MM.1S (cell line): ENCODE measurements around the gene APOBEC3C.
"Not testable (repeated sequence)": the region's sequence is repeated elsewhere in the genome, so short reads cannot be mapped to it uniquely, and the experiment has no call there.

ENCODE experiments used
- DNase-seq: peaks from one replicate; pipeline ENCODE4 v3.0.0-alpha.2; 2015
- H2AFZ ChIP-seq: fragments of 300-600 bp; sonication (generic); 2 replicates; pipeline ENCODE4 v1.6.0; 2016; ENCODE audit warnings: antibody characterized with exemption, low read length
- H3F3A ChIP-seq: fragments of 300-600 bp; sonication (generic); 2 replicates; pipeline ENCODE4 v1.6.1; 2016; ENCODE audit warnings: mild to moderate bottlenecking, antibody characterized with exemption, low read length, moderate library complexity, mixed read lengths; ENCODE audit not compliant: insufficient read depth
- H3K27ac ChIP-seq: fragments of 300-600 bp; sonication (generic); 2 replicates; pipeline ENCODE4 v1.5.1; 2016; ENCODE audit warnings: mild to moderate bottlenecking, low read length
- H3K27me3 ChIP-seq: fragments of 300-600 bp; sonication (generic); replicated peaks from 2 replicates; pipeline ENCODE4 v1.6.0; 2016; ENCODE audit warnings: low read length; ENCODE audit not compliant: insufficient read depth
- H3K36me3 ChIP-seq: fragments of 300-600 bp; sonication (generic); replicated peaks from 2 replicates; pipeline ENCODE4 v1.6.1; 2016; ENCODE audit warnings: mild to moderate bottlenecking, low read length, mixed read lengths; ENCODE audit not compliant: insufficient read depth
- H3K4me1 ChIP-seq: fragments of 300-600 bp; sonication (generic); 2 replicates; pipeline ENCODE4 v1.6.1; 2016; ENCODE audit warnings: low read length, mixed read lengths
- H3K4me2 ChIP-seq: fragments of 300-600 bp; sonication (generic); 2 replicates; pipeline ENCODE4 v1.6.0; 2016; ENCODE audit warnings: low read depth, low read length
- H3K4me3 ChIP-seq: fragments of 300-600 bp; sonication (generic); 2 replicates; pipeline ENCODE4 v1.5.1; 2016; ENCODE audit warnings: low read length, mixed read lengths
- H3K79me2 ChIP-seq: fragments of 300-600 bp; sonication (generic); 2 replicates; pipeline ENCODE4 v1.6.1; 2016; ENCODE audit warnings: mixed run types, low read length, mixed read lengths
- H3K9ac ChIP-seq: fragments of 300-600 bp; sonication (generic); 2 replicates; pipeline ENCODE4 v1.6.1; 2016; ENCODE audit warnings: low read length, mixed read lengths
- H3K9me2 ChIP-seq: fragments of 300-600 bp; sonication (generic); replicated peaks from 2 replicates; pipeline ENCODE4 v1.6.1; 2016; ENCODE audit warnings: mild to moderate bottlenecking, low read length, mixed read lengths; ENCODE audit not compliant: insufficient read depth
- H3K9me3 ChIP-seq: fragments of 300-600 bp; sonication (generic); replicated peaks from 2 replicates; pipeline ENCODE4 v1.6.1; 2016; ENCODE audit warnings: mild to moderate bottlenecking, low read length, mixed read lengths; ENCODE audit not compliant: insufficient read depth
- H4K20me1 ChIP-seq: fragments of 300-600 bp; sonication (generic); 2 replicates; pipeline ENCODE4 v1.6.1; 2016; ENCODE audit warnings: mild to moderate bottlenecking, low read length, moderate library complexity, mixed read lengths; ENCODE audit not compliant: insufficient read depth
- CTCF ChIP-seq: fragments of 300-600 bp; sonication (generic); IDR thresholded peaks from 2 replicates; pipeline ENCODE4 v1.5.1; 2016; ENCODE audit warnings: antibody characterized with exemption, low read length, mixed read lengths
- EZH2 ChIP-seq: fragments of 300-600 bp; sonication (generic); optimal IDR thresholded peaks from 2 replicates; pipeline ENCODE3; 2017; ENCODE audit warnings: low read depth, mild to moderate bottlenecking, antibody characterized with exemption, low read length, mixed read lengths
- EZH2phosphoT487 ChIP-seq: fragments of 300-600 bp; sonication (generic); IDR thresholded peaks from 2 replicates; pipeline ENCODE4 v1.6.1; 2018; ENCODE audit warnings: antibody characterized with exemption, low read length

APOBEC3C gene

DNA sequence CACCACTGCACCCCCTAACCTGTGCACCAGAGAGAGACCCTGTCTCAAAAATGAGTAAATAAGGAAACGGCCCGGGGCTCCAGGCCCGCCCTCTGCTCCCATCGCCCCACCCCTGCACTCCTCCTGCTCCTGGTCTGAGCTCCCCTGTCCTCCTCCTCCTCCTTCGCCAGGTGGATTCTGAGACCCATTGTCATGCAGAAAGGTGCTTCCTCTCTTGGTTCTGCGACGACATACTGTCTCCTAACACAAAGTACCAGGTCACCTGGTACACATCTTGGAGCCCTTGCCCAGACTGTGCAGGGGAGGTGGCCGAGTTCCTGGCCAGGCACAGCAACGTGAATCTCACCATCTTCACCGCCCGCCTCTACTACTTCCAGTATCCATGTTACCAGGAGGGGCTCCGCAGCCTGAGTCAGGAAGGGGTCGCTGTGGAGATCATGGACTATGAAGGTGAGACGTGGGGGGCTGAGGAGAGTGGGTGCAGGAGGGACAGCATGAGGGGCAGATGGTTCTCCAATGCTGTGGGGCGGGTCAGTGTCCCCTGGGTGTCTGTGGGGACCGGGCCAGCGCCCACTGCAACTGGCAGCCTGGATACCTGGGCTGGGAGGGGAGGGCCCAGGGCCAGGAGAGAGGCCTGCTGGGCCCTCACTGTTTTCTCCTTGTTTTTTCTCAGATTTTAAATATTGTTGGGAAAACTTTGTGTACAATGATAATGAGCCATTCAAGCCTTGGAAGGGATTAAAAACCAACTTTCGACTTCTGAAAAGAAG is 3.7 kb downstream of the APOBEC3C start:
- peaks cover 57% of the 10 kb centered on the region for H3K79me2 ChIP-seq
- DNase-seq, result no peak
- H3K9ac ChIP-seq, result no peak overlapping the region
- H3K27ac ChIP-seq, result no peak overlapping the region
- H3K27me3 ChIP-seq, result no peaks in the 10 kb centered on the region
- H3K4me2 ChIP-seq, result no peak overlapping the region
- H3F3A ChIP-seq, result peaks cover 39% of the 10 kb centered on the region
- H3K9me3 ChIP-seq, result no peaks in the 10 kb centered on the region
- H3K4me1 ChIP-seq, result peaks cover 12% of the 10 kb centered on the region
- H2AFZ ChIP-seq, result no peak overlapping the region
- no peaks in the 10 kb centered on the region for H4K20me1 ChIP-seq
- H3K9me2 ChIP-seq, result no peaks in the 10 kb centered on the region
- TF ChIP-seq EZH2, result no peak
- no peak overlapping the region for H3K4me3 ChIP-seq
- no peaks in the 10 kb centered on the region for H3K36me3 ChIP-seq

- not testable (repeated sequence) for H2AFZ ChIP-seq, H3K9me2 ChIP-seq, H4K20me1 ChIP-seq, DNase-seq, H3K36me3 ChIP-seq, H3K9me3 ChIP-seq, H3K27me3 ChIP-seq
- H3K27ac ChIP-seq, result peak overlapping the region; percentile 58; the same call in 1 of the 2 replicates
- H3K4me1 ChIP-seq, result peaks cover 23% of the 10 kb centered on the region
- H3K4me2 ChIP-seq, result peak overlapping the region; percentile 83
- H3F3A ChIP-seq, result peaks cover 37% of the 10 kb centered on the region
- peak overlapping the region; percentile 57 for H3K4me3 ChIP-seq
- peak overlapping the region; percentile 16; the same call in 1 of the 2 replicates for H3K9ac ChIP-seq
- peaks cover 66% of the 10 kb centered on the region for H3K79me2 ChIP-seq
Measured at GRCh38 chr22:39020021-39020651, 6.1 kb downstream of the APOBEC3C start.

- H3K27me3 ChIP-seq, result no peaks in the 10 kb centered on the region
- peak overlapping the region; percentile 58; the same call in 1 of the 2 replicates for H3K27ac ChIP-seq
- TF ChIP-seq CTCF (no peak), EZH2 (no peak), EZH2phosphoT487 (no peak)
- H3K9ac ChIP-seq, result peak overlapping the region; percentile 73
- H3K36me3 ChIP-seq, result no peaks in the 10 kb centered on the region; the same call in 1 of the 2 replicates
- peaks cover 30% of the 10 kb centered on the region for H3K4me1 ChIP-seq
- H3K9me3 ChIP-seq, result no peaks in the 10 kb centered on the region
- H3K79me2 ChIP-seq, result peaks cover 68% of the 10 kb centered on the region
- no peaks in the 10 kb centered on the region for H4K20me1 ChIP-seq
- DNase-seq, result no peak
- peak overlapping the region; percentile 56 for H3K4me2 ChIP-seq
- H3K9me2 ChIP-seq, result no peaks in the 10 kb centered on the region
- peak overlapping the region; percentile 83 for H3K4me3 ChIP-seq
- H3F3A ChIP-seq, result peaks cover 38% of the 10 kb centered on the region
- no peak overlapping the region for H2AFZ ChIP-seq
Measured at GRCh38 chr22:39021552-39022250, 7.6 kb downstream of the APOBEC3C start.

- Histone ChIP-seq H3K27me3 (no peaks in the 10 kb centered on the region), H3K36me3 (no peaks in the 10 kb centered on the region; the same call in 1 of the 2 replicates), H3K9me3 (no peaks in the 10 kb centered on the region), H3K4me2 (peak overlapping the region; percentile 95), H3K9me2 (no peaks in the 10 kb centered on the region), H3K9ac (peak overlapping the region; percentile 54; the same call in 1 of the 2 replicates), H3K27ac (peak overlapping the region; percentile 76), H3K79me2 (peaks cover 63% of the 10 kb centered on the region), H3K4me1 (peaks cover 27% of the 10 kb centered on the region), H3K4me3 (peak overlapping the region; percentile 49), H2AFZ (no peak overlapping the region; the same call in 1 of the 2 replicates), H4K20me1 (no peaks in the 10 kb centered on the region), H3F3A (peaks cover 28% of the 10 kb centered on the region)
- DNase-seq, result peak; percentile 83
- TF ChIP-seq EZH2 (no peak), EZH2phosphoT487 (no peak), CTCF (no peak)
Measured at GRCh38 chr22:39024519-39025308, 10.7 kb downstream of the APOBEC3C start.
